NCI-H345 treated with DMSO at 0.1 percent for 48 hours (cell line): ENCODE measurements around the gene KRTAP5-2.
"Not testable (repeated sequence)": the region's sequence is repeated elsewhere in the genome, so short reads cannot be mapped to it uniquely, and the experiment has no call there.

Source experiments
- DNase-seq: peaks from one replicate; lab custom pipeline; 2025; ENCODE audit not compliant: unreplicated experiment; lab: John Stamatoyannopoulos, UW

The KRTAP5-2 gene

GRCh38 chr11:1628506-1629325, 30.6 kb upstream of the KRTAP5-2 start:
- no peak for DNase-seq

- DNase-seq = no peak
Measured at GRCh38 chr11:1625541-1625940, 27.4 kb upstream of the KRTAP5-2 start.

- no peak for DNase-seq
Measured at GRCh38 chr11:1624621-1625020, 26.5 kb upstream of the KRTAP5-2 start.

- DNase-seq = no peak
Measured at GRCh38 chr11:1623716-1624115, 25.6 kb upstream of the KRTAP5-2 start.

DNA sequence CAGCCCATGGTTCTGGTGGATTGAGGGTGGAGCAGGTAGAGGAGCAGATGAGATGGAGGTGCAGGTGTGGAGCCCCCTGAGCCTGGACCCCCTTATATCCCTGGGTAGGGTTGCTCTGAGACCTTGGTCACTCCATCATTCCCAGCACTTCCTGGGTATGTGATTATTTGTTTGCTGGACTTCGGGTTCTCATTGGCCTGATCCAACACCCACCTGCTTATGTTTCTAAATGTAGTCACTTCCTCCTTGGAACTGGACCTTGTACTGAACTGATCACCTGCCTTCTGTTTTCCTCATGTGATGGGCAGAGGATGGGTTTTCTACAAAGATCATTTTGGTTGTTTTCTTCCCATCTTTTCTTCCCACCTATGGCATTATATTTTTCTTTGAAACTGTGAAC, 24.0 kb upstream of the KRTAP5-2 start, which contains the start of gene KRTAP5-4:
Gene KRTAP5-4 (minus strand): TSS at position 53 of the 400 bp plus-strand sequence. CDS start 45 bp downstream, at position 8.
- DNase-seq = no peak

- DNase-seq = no peak
Measured at GRCh38 chr11:1619449-1619848, 21.4 kb upstream of the KRTAP5-2 start.

- no peak for DNase-seq
Measured at GRCh38 chr11:1618231-1618630, 20.1 kb upstream of the KRTAP5-2 start.

GRCh38 chr11:1608363-1608762, 10.3 kb upstream of the KRTAP5-2 start, which contains the start of gene KRTAP5-3:
Gene KRTAP5-3, minus strand, starts transcription at chr11:1608463. Its CDS starts 78 bp downstream, at chr11:1608385.
- DNase-seq = no peak

GRCh38 chr11:1607901-1608300, 9.8 kb upstream of the KRTAP5-2 start:
- not testable (repeated sequence) for DNase-seq

DNA sequence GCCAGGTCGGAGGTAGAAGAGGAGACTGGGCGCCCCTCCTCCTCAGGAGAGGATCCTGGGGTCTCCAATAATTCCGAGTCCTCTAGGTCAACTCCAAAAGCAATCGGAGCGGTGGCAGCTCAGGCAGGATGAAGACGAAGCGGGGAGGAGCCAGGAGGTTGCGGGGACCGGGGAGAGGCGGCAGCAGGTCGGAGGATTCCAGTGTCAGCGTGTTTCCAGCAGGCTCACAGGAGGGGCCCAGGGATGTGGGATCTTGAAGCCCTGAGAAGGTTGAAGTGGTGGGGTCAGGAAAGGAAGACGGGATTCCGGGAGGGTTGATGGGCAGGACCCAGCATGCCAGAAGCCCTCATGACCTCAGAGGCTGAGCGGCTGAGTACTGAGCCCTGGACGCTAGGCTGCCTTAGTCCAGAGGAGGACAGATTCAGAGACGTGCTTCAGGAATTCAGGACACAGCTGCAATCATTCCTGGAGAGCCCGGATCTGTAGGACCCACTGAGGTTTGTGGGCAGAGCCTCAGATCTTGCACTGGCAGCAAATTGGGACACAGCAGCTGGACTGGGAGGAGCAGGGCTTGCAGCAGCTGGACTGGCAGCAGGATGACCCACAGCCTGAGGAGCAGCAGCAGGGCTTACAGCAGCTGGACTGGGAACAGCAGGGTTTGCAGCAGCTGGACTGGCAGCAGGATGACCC, 9.2 kb upstream of the KRTAP5-2 start:
- DNase-seq = not testable (repeated sequence)

GRCh38 chr11:1605923-1606322, 7.8 kb upstream of the KRTAP5-2 start:
- DNase-seq = not testable (repeated sequence)

- DNase-seq = no peak
Measured at GRCh38 chr11:1604711-1605110, 6.6 kb upstream of the KRTAP5-2 start.

DNA sequence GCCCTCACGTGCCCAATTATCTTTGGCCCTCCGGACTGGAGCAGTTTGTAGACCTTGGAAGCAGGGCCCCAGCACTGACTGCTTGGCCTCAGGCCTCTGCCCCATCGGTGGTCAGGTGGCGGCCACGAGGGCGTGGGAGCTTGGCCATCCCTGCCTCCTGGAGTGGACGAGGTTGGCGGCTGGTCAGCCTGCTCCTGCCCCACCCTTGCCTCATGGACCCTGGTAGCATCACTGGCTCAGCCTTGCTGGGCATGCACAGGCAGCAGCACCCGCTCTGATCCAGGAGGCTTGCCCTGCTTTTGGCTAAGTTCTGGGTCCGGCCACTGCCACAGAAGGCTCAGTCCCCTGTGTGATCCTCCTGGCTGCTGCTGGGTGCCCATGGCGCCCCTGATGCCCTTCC, 6.1 kb upstream of the KRTAP5-2 start:
- no peak for DNase-seq

- no peak for DNase-seq
Measured at GRCh38 chr11:1603629-1604028, 5.5 kb upstream of the KRTAP5-2 start.

- not testable (repeated sequence) for DNase-seq
Measured at GRCh38 chr11:1601663-1602062, 3.6 kb upstream of the KRTAP5-2 start.

GRCh38 chr11:1600626-1601025, 2.5 kb upstream of the KRTAP5-2 start:
- DNase-seq = no peak

GRCh38 chr11:1598816-1599215, 722 bp upstream of the KRTAP5-2 start:
- DNase-seq = no peak

GRCh38 chr11:1598406-1598805, 312 bp upstream of the KRTAP5-2 start:
- DNase-seq = not testable (repeated sequence)

- DNase-seq = no peak
Measured at GRCh38 chr11:1597331-1597993, 632 bp downstream of the KRTAP5-2 start.

GRCh38 chr11:1596576-1597121, 1.4 kb downstream of the KRTAP5-2 start:
- DNase-seq = not testable (repeated sequence)

DNA sequence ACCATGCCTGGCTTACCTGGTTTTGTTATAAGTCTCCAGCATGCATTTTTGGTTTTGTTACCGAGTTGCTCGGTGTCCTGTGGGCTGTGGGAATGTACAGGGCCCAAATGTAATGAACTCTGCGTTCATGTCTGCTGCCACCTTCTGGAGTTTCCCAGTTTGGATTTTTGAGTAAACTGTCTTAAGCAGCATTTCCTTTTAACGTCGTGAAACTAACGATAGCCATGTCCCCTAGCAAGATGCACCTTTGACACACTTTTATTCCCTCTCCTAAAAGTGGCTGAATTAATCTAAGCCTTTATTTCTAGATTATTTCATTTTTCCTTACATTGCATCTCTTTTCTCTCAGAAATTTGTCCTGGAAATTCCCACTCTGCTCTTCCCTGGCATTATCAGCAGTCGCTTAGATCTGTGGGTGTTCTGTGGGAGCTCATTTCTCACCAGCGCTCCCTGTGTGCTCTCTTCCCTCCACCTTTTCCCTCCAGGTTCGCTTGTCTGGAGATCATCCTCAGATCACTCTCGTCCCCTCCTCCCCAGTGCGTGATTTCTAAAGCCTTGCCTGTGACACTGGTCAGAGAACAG, 2.0 kb downstream of the KRTAP5-2 start:
- DNase-seq = not testable (repeated sequence)
